Right atrium auricular region (tissue), 2 donors: ENCODE measurements around the gene TSPAN16. TPM values are rescaled to one million over a fixed set of nuclear protein-coding genes. Genes with fewer than 3 reads are reported as not detected.
A peak's percentile ranks its signal among the peaks of the same experiment; 100 is the strongest.
"Not testable (repeated sequence)": the region's sequence is repeated elsewhere in the genome, so short reads cannot be mapped to it uniquely, and the experiment has no call there.

Experiments used
- DNase-seq: peaks from one replicate; pipeline ENCODE4 v3.0.0-alpha.2; 2019; ENCODE audit warnings: low spot score
- H3K27ac ChIP-seq, 2 donors: fragments of 200-600 bp; sonication (generic); 1 replicate in 1 of 2; 2 replicates in 1 of 2; pipeline ENCODE4 v1.5.1; 2016 to 2019
- H3K27me3 ChIP-seq, 2 donors: fragments of 200-600 bp; sonication (generic); one replicate each; pipeline versions ENCODE4 v1.5.1 to v1.6.0; 2017 to 2019
- H3K36me3 ChIP-seq: fragments of 200-600 bp; sonication (generic); one replicate; pipeline ENCODE4 v1.5.1; 2016
- H3K4me1 ChIP-seq, 2 donors: fragments of 200-600 bp; sonication (generic); one replicate each; pipeline versions ENCODE4 v1.5.1 to v1.6.0; 2017 to 2019
- H3K4me3 ChIP-seq, 2 donors: fragments of 200-600 bp; sonication (generic); 1 replicate in 1 of 2; 2 replicates in 1 of 2; pipeline ENCODE4 v1.5.1; 2017 to 2019; ENCODE audit warnings: mild to moderate bottlenecking in 1 of 2, moderate library complexity in 1 of 2
- H3K9me3 ChIP-seq, 2 donors: fragments of 200-600 bp; sonication (generic); one replicate each; pipeline ENCODE4 v1.5.1; 2019
- total RNA-seq, 2 donors: library from RNA; depleted of rRNA; stranded (reverse); fragments of >200 nt; gene quantifications; one replicate each; pipeline ENCODE4 v1.1.0, GENCODE V29; 2016
- TF ChIP-seq, protein P1 (sequence below), 2 donors: fragments of 200-600 bp; sonication (generic); IDR thresholded peaks; one replicate each; pipeline ENCODE4 v1.5.1; 2019; ENCODE audit warnings: antibody characterized with exemption in 2 of 2

TSPAN16 gene
- total RNA-seq, 2 donors from 2014 or later: not detected

GRCh38 chr19:11296264-11296663 is 304 bp downstream of the TSPAN16 start:
- TF ChIP-seq, protein P1, sequence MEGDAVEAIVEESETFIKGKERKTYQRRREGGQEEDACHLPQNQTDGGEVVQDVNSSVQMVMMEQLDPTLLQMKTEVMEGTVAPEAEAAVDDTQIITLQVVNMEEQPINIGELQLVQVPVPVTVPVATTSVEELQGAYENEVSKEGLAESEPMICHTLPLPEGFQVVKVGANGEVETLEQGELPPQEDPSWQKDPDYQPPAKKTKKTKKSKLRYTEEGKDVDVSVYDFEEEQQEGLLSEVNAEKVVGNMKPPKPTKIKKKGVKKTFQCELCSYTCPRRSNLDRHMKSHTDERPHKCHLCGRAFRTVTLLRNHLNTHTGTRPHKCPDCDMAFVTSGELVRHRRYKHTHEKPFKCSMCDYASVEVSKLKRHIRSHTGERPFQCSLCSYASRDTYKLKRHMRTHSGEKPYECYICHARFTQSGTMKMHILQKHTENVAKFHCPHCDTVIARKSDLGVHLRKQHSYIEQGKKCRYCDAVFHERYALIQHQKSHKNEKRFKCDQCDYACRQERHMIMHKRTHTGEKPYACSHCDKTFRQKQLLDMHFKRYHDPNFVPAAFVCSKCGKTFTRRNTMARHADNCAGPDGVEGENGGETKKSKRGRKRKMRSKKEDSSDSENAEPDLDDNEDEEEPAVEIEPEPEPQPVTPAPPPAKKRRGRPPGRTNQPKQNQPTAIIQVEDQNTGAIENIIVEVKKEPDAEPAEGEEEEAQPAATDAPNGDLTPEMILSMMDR (IDR thresholded peaks at IDR 0.05): no peak
- Histone ChIP-seq H3K27me3 (no peaks in the 10 kb centered on the region), H3K9me3 (no peaks in the 10 kb centered on the region), H3K4me1 (peaks cover 0 to 20% of the 10 kb centered on the region in 2 donors), H3K27ac (peak overlapping the region; percentile 15 to 45), H3K36me3 (no peaks in the 10 kb centered on the region), H3K4me3 (no peak overlapping the region)
- DNase-seq: peak; percentile 74

DNA sequence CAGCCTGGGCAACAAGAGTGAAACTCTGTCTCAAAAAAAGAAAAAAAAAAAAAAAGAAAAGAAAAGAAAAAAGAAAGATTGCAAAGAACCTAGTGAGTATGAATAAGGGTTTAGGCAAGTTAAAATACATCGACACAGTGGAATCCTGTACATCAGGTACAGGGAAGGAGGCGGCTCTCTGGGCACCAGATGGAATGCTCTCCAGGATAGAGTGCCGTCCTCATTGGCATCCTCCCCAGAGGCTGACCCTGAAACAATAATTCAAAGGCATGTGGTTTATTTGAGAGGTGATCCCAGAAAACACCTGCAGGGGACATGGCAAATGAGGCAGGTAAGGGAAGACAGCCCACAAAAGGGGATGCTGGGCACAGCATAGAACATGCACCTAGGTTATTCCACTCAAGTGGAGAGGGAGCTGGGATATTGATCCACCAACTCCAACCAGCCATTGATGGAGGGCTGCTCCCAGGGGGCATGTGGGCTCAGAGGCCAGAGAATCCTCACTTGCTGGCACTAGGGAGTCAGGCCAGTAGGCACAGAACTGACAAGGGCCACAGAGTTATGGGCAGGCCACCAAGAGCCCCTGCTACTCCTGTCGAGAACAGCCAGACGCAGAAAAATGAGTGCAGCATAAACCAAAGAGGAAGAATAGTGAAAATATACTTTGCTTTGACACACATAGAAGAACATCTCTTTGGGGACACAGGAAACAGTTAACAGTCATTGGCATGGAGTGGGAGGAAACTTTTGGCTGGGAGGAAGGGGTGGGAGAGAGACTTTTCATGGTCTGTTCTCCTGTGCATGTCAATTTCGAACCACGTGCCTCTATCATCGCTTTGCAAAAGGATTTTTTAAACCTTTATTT is 4.2 kb downstream of the TSPAN16 start:
- Histone ChIP-seq H3K4me3 (no peak overlapping the region), H3K36me3 (no peaks in the 10 kb centered on the region), H3K4me1 (peaks cover 0 to 7% of the 10 kb centered on the region in 2 donors), H3K9me3 (no peaks in the 10 kb centered on the region), H3K27ac (no peak overlapping the region), H3K27me3 (no peaks in the 10 kb centered on the region)
- TF ChIP-seq, protein P1 (IDR thresholded peaks at IDR 0.05): no peak
- no peak for DNase-seq

- TF ChIP-seq, protein P1 (IDR thresholded peaks at IDR 0.05): no peak
- Histone ChIP-seq H3K36me3 (no peaks in the 10 kb centered on the region), H3K27me3 (no peaks in the 10 kb centered on the region), H3K9me3 (no peaks in the 10 kb centered on the region), H3K27ac (no peak overlapping the region), H3K4me1 (peaks cover 0 to 7% of the 10 kb centered on the region in 2 donors), H3K4me3 (no peak overlapping the region)
- no peak for DNase-seq
Measured at GRCh38 chr19:11300811-11301120, 4.8 kb downstream of the TSPAN16 start.

DNA sequence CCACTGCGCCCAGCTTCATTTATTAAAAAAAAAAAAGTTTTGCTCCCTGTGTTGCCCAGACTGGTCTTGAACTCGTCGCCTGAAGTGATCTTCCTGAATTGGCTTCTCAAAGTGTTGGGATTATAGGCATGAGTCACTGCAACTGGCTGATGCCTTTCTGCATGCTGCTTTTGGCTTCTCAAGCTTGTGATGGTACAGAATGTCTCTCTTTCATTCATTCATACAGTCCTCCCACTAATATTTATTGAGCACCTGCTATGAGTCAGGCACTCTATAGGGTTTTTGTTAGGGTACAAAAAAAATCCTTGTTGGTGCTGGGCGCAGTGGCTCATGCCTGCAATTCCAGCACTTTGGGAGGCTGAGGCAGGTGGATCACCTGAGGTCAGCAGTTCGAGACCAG is 9.0 kb downstream of the TSPAN16 start:
- no peak for DNase-seq
- Histone ChIP-seq H3K27me3 (no peaks in the 10 kb centered on the region), H3K9me3 (no peaks in the 10 kb centered on the region), H3K4me1 (no peaks in the 10 kb centered on the region), H3K36me3 (no peaks in the 10 kb centered on the region), H3K4me3 (no peak overlapping the region), H3K27ac (no peak overlapping the region)
- TF ChIP-seq, protein P1 (IDR thresholded peaks at IDR 0.05): no peak

DNA sequence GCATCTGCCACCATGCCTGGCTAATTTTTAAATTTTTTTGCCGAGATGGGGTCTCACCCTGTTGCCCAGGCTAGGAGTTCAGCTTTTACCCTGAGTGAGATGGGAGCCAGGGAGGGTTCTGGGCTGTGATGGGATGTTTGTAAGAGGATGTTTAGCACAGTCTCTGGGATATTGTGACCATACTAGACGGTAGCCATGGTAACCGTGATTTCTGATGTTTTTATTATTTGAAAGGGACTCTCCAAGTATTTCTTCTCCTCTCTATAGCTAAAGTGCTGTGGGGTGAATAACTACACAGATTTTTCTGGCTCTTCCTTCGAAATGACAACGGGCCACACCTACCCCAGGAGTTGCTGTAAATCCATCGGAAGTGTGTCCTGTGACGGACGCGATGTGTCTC is 10.4 kb downstream of the TSPAN16 start:
- Histone ChIP-seq H3K4me3 (no peak overlapping the region), H3K27me3 (no peaks in the 10 kb centered on the region), H3K27ac (no peak overlapping the region), H3K4me1 (no peaks in the 10 kb centered on the region), H3K9me3 (no peaks in the 10 kb centered on the region), H3K36me3 (no peaks in the 10 kb centered on the region)
- no peak for DNase-seq
- TF ChIP-seq, protein P1 (IDR thresholded peaks at IDR 0.05): no peak

GRCh38 chr19:11320278-11320995 is 24.5 kb downstream of the TSPAN16 start:
- H3K27me3 ChIP-seq, DNase-seq, H3K36me3 ChIP-seq, H3K9me3 ChIP-seq, H3K4me3 ChIP-seq, H3K27ac ChIP-seq: not testable (repeated sequence)
- peaks cover 0 to 20% of the 10 kb centered on the region in 2 donors for H3K4me1 ChIP-seq
